ENCODE data around the gene LEP.
"Not testable (repeated sequence)": the region's sequence is repeated elsewhere in the genome, so short reads cannot be mapped to it uniquely, and the experiment has no call there.

Gene LEP

DNA sequence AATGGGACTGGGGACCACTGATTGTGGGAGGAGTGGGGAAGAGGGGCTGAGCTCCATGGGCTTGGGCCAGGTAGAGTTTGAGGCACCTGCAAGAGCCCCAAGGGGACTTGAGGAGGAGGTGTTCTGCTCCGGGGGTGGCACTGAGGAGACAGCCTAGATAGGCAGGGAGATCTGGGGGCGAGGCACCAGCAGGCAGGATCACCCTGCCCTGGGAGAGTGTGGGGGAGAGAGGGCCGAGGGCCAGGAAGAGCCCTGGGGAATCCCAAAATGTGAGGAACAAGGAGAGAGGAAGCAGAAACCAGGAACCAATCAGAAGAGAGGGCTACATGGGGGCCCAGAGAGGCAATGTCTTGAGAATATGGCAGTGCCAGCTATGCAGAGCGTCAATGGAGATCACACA is 34.6 kb downstream of the LEP start:
- no peak for DNase-seq

- DNase-seq, result no peak
Observed at GRCh38 chr7:128278366-128278765, 37.3 kb downstream of the LEP start.

DNA sequence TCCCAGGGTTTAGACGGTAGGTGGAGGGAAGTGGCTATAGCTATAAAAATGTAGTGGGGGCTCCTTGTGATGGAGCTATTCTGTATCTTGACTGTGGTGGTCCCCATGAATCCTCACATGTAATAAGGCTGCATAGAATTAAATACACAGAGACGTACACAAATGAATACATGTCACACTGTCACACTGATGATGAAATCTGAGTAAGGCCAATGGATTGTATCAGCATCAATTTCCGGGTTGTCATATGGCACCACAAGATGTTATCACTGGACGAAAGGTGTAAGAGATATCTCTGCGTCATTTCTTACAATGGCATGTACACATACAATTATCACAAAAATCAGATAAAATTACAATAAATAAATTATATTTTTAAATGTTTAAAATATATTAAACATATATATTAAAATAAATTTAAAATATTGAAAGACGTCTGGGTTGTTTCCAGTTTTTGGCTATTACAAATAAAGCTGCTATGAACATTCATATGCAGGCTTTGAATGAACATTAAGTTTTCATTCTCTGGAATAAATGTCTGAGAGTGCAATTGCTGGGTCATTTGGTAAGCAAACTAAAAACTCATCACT is 38.1 kb downstream of the LEP start:
- DNase-seq, result no peak

DNA sequence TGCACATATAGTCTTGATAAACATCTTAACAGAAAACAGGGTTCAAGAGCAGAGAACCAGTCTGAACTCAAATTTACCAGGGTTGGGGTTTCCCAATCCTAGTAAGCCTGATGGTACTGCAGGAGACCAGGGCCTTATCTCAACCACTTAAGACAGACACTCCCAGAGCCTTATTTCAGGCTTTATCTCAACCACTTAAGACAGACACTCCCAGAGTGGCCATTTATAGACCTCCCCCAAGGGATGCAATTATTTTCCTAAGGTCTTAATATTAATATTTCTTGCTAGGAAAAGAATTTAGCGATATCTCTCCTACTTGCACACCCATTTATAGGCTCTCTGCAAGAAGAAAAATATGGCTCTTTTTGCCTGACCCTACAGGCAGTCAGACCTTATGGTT is 39.4 kb downstream of the LEP start:
- DNase-seq, result not testable (repeated sequence)

- no peak for DNase-seq
Observed at GRCh38 chr7:128281605-128282380, 40.7 kb downstream of the LEP start.

- no peak for DNase-seq
Observed at GRCh38 chr7:128284102-128284501, 43.0 kb downstream of the LEP start.

GRCh38 chr7:128287556-128287955 is 46.5 kb downstream of the LEP start:
- DNase-seq, result no peak

GRCh38 chr7:128298004-128298403 is 56.9 kb downstream of the LEP start:
- DNase-seq, result not testable (repeated sequence)

- no peak for DNase-seq
Observed at GRCh38 chr7:128299109-128299607, 58.1 kb downstream of the LEP start.

GRCh38 chr7:128302139-128302538 is 61.1 kb downstream of the LEP start:
- DNase-seq, result no peak

- DNase-seq, result no peak
Observed at GRCh38 chr7:128303133-128303532, 62.1 kb downstream of the LEP start.

GRCh38 chr7:128303643-128304042 is 62.6 kb downstream of the LEP start:
- DNase-seq, result no peak

DNA sequence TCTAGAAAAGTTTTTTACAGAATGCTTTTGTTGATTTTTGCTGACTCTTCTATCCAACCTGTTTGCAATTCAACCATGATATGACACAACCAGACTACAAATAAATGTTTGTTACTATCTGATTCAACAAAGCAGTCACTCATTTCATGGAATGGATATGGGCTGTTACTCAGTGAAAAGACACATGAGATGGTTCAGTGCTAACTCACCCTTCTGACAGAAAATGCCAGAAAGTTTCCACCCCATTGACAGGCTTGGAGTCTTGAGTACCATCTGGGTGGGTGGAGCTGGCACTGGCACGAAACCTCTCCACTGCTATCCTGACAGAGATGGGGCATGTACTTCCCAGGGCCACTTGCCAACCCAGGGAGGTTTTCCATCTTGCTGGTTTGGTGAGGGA is 63.1 kb downstream of the LEP start:
- DNase-seq, result no peak

DNA sequence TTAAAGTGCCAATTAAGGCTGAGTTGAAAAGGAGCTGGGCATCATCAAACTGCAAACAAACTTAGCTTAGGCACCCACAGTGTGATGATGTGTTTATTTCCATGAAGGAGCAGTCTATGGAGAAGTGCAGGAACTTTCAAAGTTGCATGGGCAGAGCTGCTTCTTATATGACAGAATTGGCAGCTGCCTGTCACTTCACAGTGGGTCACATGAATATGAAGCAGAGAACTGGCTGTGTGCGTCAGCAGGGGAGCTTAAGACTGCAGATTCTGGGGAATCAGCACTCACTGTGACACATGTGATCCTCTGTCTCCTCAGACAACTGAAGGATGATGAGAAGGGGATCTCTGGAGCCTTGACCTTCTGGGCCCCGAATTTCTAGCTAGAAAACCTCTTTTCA is 66.0 kb downstream of the LEP start:
- DNase-seq, result no peak
